Stimulated activated CD8-positive, alpha-beta memory T cell treated with anti-CD3 and anti-CD28 coated beads, Interleukin-15, amount 100 ng/mL, for 48 hours (primary cell): Measurements from ENCODE around the gene FXYD7.

Source experiments
- DNase-seq, 2 donors: peaks; one replicate each; pipeline ENCODE4 v3.0.0-alpha.2; 2020; ENCODE audit warnings: low read depth in 2 of 2

The FXYD7 gene

GRCh38 chr19:35110974-35111373 is 32.1 kb upstream of the FXYD7 start:
- DNase-seq = no peak

DNA sequence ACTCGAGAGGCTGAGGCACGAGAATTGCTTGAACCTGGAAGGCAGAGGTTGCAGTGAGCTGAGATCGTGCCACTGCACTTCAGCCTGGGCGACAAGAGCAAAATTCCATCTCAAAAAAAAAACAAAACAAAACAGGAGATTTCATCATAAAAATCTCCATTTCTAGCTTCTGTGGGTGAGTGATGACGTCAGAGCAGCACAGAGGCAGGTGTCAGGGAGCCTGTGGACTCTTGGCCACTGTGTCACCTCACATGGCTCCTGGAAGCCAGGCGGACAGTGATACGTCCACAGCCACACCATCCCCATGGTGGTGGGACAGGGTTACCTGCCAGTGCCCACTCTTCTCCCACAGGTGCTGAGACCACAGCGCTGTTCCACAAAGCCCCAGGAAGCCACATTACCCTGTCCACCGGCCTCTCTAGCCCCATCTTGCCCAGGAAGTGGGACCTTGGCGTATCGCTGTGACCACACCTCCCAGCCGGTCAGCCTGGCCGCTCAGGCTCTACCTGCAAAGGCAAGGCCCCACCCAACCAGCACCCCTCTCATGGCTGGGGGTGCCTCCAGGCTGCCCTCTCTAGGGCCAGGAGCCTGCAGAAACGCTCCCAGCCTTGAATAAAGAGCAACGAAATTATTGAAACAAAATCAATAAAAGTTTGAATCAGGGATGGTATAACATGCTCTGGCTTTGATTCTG is 29.9 kb upstream of the FXYD7 start:
- DNase-seq = no peak

DNA sequence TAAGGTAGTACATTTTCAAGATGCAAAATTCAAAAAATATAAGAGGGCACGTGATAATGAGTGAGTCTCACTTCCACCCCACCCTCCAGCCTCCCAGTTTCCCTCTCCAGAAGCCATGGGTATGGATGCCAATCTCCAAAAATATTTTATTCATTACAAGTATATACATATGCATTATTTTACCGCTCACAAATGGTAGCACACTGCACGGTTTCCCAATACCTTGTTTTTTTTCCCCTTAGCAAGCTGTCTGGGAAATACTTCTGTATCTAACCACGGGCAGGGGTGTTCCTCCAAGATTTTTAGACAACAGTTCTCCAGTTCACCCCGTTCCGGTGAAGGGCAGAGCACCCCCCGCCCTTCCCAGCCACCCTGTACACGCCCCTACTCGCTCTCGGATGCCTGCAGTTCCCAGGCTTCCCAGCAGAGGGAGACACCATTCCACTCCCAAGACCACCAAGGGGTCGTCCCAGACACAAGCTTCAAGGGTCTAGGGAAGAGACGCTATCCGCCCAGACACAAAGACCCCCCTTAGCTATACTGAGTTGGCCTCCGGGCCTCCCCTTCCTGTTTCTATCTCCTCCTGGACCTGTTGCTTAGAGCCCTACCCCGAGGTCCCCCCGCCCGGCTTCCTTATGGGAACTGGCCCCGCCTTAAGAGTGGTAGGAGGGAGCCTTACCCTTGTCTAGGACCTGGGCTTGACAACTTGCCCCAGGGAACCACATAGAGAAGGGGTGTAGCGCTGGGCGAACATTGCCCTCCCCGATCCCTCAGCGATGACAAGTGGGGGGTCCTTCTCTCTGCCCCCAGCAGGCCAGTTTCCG is 28.5 kb upstream of the FXYD7 start:
- DNase-seq = peak; percentile 38 to 39

DNA sequence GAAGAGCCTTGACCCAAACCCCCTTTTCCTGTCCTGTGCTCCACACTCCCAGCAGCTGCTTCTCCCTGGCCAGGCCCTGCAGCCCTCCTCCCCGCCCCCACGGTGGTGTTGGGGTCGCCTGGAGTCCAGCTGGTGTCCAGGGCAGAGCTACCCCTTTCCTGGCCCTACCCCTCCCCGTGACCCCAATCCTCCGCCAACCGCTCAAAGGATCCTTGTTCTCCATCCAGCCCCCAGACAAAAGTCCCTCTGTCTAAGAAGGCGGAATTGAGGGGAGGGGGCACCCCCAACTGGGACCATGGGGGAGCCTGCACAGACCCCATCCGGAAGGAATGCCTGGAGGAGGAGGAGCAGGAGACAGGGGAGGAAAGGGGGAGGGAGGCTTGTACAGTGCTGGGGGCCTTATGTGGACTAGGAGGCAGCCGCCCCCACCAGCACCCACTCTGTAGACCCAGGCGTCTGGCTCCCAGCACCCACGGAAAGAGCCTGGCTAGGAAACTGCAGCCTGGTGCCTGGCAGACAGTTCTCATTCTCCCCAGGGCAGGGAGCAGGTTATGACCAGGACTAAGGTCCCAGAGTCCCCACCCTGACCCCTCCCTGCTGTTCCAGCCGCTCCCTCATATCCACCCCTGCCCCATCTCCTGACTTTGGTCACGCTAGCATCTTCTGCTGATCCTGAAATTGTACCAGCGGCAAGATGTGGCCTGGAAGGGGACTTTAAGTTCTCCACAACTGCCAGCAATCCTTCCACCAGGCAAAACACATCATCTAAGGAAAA is 27.7 kb upstream of the FXYD7 start, which contains the start of gene FXYD3:
FXYD3 (plus strand) TSS at position 647 of the 775 bp plus-strand sequence. CDS start 3,554 bp downstream, outside the sequence.
- no peak for DNase-seq

DNA sequence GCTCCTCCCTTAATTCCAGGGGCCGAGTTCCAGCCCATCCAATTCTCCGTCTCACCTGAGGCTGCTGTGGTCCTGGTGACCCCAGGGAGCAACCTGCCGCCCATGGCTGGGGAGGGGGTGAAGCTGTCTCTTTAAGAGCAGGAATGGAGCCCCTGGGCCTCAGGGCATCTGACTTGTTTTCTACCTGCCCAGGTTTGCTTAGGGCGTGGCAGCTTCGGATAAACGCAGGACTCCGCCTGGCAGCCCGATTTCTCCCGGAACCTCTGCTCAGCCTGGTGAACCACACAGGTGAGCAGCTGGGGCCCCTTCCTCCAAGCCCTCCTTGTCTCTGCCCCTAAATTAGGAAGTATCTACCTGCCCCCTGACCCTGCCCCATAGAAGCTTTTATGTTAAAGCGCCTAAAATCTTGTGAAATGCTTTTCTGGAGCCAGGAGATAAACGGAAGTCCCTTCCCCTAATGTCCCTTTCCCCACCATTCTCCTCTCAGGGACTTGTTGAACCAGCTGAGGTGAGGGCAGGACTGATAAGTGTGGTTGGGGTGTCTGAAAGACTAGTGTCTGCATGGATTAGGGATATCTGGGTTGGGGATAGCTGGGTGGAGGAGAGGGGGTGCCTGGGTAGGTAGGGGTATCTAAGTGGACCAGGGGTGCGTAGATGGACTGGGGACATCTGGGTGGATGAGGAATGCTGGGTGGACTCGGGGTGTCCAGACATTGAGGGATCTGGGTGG is 26.8 kb upstream of the FXYD7 start:
- DNase-seq = no peak

DNA sequence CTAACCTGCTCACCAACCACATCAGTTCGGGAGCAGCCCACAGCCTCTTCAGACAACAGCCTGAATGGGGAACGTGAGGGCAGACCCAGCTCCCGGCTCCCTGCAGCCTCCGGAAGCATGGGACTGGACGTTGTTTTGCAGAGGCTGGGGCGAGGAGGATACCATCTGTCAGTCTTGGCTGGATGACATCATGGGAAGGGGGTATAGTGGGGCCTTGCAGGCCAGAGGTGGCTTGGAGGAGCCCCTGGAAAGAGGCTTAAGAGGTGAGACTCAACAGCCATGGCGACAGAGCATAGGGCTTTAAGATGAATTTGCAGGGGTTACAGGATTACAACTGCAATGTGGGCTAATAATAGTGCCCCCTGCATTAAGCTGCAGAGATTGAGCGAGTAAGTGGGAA is 25.9 kb upstream of the FXYD7 start:
- DNase-seq = no peak

DNA sequence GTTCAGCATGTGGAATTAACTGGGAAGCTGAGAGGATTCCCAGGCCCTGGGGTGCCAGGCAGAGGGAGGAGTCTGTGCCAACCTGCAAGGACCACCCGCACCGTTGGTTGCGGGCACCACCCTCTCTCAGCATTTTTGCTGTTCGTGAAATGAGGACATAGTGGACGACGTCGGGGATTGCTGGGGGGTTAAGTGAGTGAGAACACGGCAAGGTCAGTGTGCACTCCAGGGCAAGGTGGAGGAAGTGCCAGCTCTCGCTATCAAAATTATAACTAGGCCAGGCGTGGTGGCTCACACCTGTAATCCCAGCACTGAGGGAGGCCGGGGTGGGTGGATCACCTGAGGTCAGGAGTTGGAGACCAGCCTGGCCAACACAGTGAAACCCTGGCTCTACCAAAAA is 25.3 kb upstream of the FXYD7 start:
- no peak for DNase-seq

DNA sequence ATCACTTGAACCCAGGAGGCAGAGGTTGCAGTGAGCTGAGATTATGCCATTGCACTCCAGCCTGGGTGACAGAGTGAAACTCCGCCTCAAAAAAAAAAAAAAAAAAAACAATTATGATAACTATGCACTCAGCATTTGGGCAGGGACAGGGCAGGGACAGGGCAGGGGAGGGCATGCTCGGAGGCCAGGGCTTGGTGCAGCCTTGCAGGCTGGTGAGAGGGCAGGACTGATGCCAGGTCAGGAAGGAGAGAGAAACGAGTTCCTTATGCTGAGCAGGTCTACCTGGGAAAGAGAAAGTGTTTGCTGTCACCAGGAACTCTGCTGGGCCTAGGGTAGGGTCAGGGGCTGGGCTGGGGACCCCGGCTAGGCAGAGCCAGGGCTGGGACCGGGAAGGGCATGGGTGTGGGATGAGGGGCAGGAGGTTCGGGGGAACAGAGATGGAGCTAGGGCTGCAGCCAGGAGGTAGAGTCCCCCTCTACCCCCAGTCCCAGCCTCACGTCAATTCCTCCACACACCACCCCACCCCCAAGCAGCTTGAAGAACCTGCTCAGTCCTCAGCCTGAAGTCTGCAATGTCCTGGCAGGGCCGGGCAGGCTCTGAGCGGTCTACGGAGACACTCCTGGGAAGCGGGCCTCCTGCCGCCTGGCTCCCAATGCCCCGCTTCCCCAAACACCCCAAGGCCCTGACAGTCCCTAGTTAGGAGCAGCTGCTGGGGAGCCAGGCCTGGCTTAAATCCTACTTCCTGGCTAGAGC is 24.6 kb upstream of the FXYD7 start:
- no peak for DNase-seq

GRCh38 chr19:35119091-35119490 is 24.0 kb upstream of the FXYD7 start:
- DNase-seq = no peak

- no peak for DNase-seq
Observed at GRCh38 chr19:35119578-35120155, 23.4 kb upstream of the FXYD7 start.

GRCh38 chr19:35120492-35120891 is 22.6 kb upstream of the FXYD7 start:
- no peak for DNase-seq

- DNase-seq = no peak
Observed at GRCh38 chr19:35120898-35121297, 22.2 kb upstream of the FXYD7 start.

- DNase-seq = no peak
Observed at GRCh38 chr19:35122687-35123551, 20.1 kb upstream of the FXYD7 start.

DNA sequence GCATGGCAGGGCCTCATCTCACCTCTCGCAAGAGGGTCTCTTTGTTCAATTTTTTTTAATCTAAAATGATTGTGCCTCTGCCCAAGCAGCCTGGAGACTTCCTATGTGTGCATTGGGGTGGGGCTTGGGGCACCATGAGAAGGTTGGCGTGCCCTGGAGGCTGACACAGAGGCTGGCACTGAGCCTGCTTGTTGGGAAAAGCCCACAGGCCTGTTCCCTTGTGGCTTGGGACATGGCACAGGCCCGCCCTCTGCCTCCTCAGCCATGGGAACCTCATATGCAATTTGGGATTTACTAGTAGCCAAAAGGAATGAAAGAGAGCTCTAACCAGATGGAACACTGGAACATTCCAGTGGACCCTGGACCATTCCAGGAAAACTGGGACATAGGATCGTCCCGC is 19.5 kb upstream of the FXYD7 start:
- no peak for DNase-seq

GRCh38 chr19:35124098-35125060 is 18.7 kb upstream of the FXYD7 start:
- DNase-seq = peak; percentile 79 to 81

DNA sequence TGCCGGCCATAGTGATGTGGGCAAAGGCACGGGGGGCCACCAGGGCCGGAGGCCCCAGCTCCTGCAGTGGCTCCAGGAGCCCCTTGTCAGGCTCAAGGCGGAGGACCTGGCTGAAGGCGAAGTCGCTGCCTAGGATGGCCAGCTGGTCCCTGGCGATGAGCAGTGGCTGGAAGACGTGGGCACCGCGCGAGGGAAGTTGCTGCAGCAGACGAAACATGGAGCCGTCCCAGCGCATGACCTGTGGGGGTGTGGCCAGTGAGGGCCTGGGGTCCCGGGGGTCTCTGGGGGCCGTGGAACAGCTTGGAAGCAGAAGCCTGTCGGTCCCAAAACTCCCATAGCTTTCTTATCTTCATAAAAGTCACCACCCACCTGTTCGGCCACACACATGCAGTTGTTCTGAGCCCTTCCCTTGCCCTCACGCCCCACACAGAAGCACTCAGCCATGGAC is 17.8 kb upstream of the FXYD7 start:
- DNase-seq = no peak

- DNase-seq = no peak
Observed at GRCh38 chr19:35125749-35126623, 17.1 kb upstream of the FXYD7 start.
